ENCODE measurements around the gene PUS10.

- TF ChIP-seq SP1 (IDR thresholded peaks at IDR 0.05) (no peak), ZNF384 (IDR thresholded peaks at IDR 0.05) (no peak), SUZ12 (IDR thresholded peaks at IDR 0.05) (no peak), ELF4 (IDR thresholded peaks at IDR 0.05) (no peak)
Observed at GRCh38 chr2:61006486-61007105, 11.5 kb downstream of the PUS10 start.

Data from HEK293T (cell line).